K562 (cell line): ENCODE data around the gene ENTPD8. TPM values are rescaled to one million over a fixed set of nuclear protein-coding genes. Genes with fewer than 3 reads are reported as not detected.

Source experiments
- BCL6 ChIP-seq: fragments of 250-450 bp; sonication (Bioruptor Pico); IDR thresholded peaks from 2 replicates; pipeline ENCODE4 v1.4.0; 2020
- BRD4 ChIP-seq: fragments of 200-600 bp; sonication (generic); IDR thresholded peaks from 2 replicates; pipeline ENCODE4 v1.6.1; 2017; ENCODE audit warnings: inconsistent platforms
- CBX2 ChIP-seq: fragments of 200-600 bp; sonication (generic); IDR thresholded peaks from one replicate; pipeline ENCODE4 v1.6.1; 2012; ENCODE audit warnings: mild to moderate bottlenecking, low read length, inconsistent platforms; ENCODE audit not compliant: insufficient read depth, poor library complexity, severe bottlenecking
- JUN ChIP-seq, 2 experiments: sonication (generic) in 1 of 2; formaldehyde crosslinking in 1 of 2; IDR thresholded peaks; 2 replicates each; pipeline versions ENCODE4 v1.6.1 to v1.8.0; 2012 to 2022; ENCODE audit warnings: borderline replicate concordance in 2 of 2, mild to moderate bottlenecking in 2 of 2, improper control_type of control experiment in 1 of 2, low read depth in 1 of 2, low read length in 1 of 2, missing genetic modification reagents in 1 of 2
- KAT7 ChIP-seq: sonication (generic); formaldehyde crosslinking; IDR thresholded peaks from 2 replicates; pipeline ENCODE4 v1.8.0; 2022; ENCODE audit warnings: missing genetic modification reagents, mild to moderate bottlenecking, borderline replicate concordance
- KHSRP ChIP-seq: fragments of 450-650 bp; IDR thresholded peaks from 2 replicates; pipeline ENCODE4 v1.6.1; 2017
- MYBL2 ChIP-seq, 2 experiments: fragments of 450-650 bp in 1 of 2; sonication (generic) in 1 of 2; formaldehyde crosslinking in 1 of 2; IDR thresholded peaks; 2 replicates each; pipeline versions ENCODE4 v1.6.1 to v1.8.1; 2017 to 2022; ENCODE audit warnings: borderline replicate concordance in 1 of 2, inconsistent platforms in 1 of 2, low read depth in 1 of 2, mild to moderate bottlenecking in 1 of 2, missing genetic modification reagents in 1 of 2, moderate library complexity in 1 of 2
- NCOA4 ChIP-seq: fragments of 450-650 bp; IDR thresholded peaks from 2 replicates; pipeline ENCODE4 v1.6.1; 2018; ENCODE audit warnings: mild to moderate bottlenecking; ENCODE audit not compliant: partially characterized antibody
- PCBP2 ChIP-seq: fragments of 200-400 bp; formaldehyde crosslinking; IDR thresholded peaks from 2 replicates; pipeline ENCODE4 v1.6.1; 2018; ENCODE audit warnings: low read length, low read depth, mild to moderate bottlenecking, moderate library complexity; ENCODE audit not compliant: poor library complexity, severe bottlenecking
- PHF21A ChIP-seq: fragments of 450-650 bp; IDR thresholded peaks from 2 replicates; pipeline ENCODE4 v1.6.1; 2017; ENCODE audit warnings: low read depth, borderline replicate concordance
- PTTG1 ChIP-seq: fragments of 450-650 bp; IDR thresholded peaks from 2 replicates; pipeline ENCODE4 v1.6.1; 2016; ENCODE audit warnings: low read depth, mild to moderate bottlenecking, missing genetic modification characterization, missing compliant biosample characterization
- RBM15 ChIP-seq: fragments of 200-400 bp; formaldehyde crosslinking; IDR thresholded peaks from 2 replicates; pipeline ENCODE4 v1.6.1; 2018; ENCODE audit warnings: mild to moderate bottlenecking, low read length, moderate library complexity; ENCODE audit not compliant: insufficient read depth
- RFX7 ChIP-seq: fragments of 250-450 bp; sonication (Bioruptor Pico); IDR thresholded peaks from 2 replicates; pipeline ENCODE4 v1.5.1; 2021; ENCODE audit warnings: mild to moderate bottlenecking
- SRSF3 ChIP-seq: fragments of 200-400 bp; formaldehyde crosslinking; IDR thresholded peaks from 2 replicates; pipeline ENCODE4 v1.6.1; 2016; ENCODE audit warnings: mild to moderate bottlenecking, low read length, moderate library complexity; ENCODE audit not compliant: insufficient read depth
- TCF7L2 ChIP-seq: fragments of 150-350 bp; IDR thresholded peaks from 2 replicates; pipeline ENCODE4 v1.6.1; 2016; ENCODE audit warnings: low read depth, mild to moderate bottlenecking, low read length, moderate library complexity
- VEZF1 ChIP-seq: fragments of 200-800 bp; sonication (Bioruptor generic); IDR thresholded peaks from 2 replicates; pipeline ENCODE4 v1.6.1; 2017; ENCODE audit warnings: missing genetic modification characterization, missing compliant biosample characterization
- ZHX1 ChIP-seq: fragments of 150-350 bp; conservative IDR thresholded peaks from 2 replicates; pipeline ENCODE4 v1.6.1; 2014; ENCODE audit warnings: low read length
- ZNF445 ChIP-seq: fragments of 250-450 bp; sonication (Bioruptor Pico); IDR thresholded peaks from 2 replicates; pipeline ENCODE4 v1.4.0; 2020; ENCODE audit warnings: low read depth, mild to moderate bottlenecking, moderate library complexity
- ZNF668 ChIP-seq: fragments of 250-450 bp; sonication (Bioruptor Pico); IDR thresholded peaks from 2 replicates; pipeline ENCODE4 v1.8.0; 2022; ENCODE audit warnings: mild to moderate bottlenecking, inconsistent platforms
- ZNF76 ChIP-seq: fragments of 250-450 bp; sonication (Bioruptor Pico); IDR thresholded peaks from 2 replicates; pipeline ENCODE4 v1.4.0; 2020; ENCODE audit warnings: mild to moderate bottlenecking, moderate library complexity, borderline replicate concordance
- polyA plus RNA-seq, 8 experiments: library from polyadenylated mRNA; depleted of rRNA in 4 of 8; stranded (reverse) in 5 of 8; unstranded in 3 of 8; fragments of >200 nt; fragmentation: Nextera tagmentation in 2 of 8; fragmentation: Illumina TruSeq in 1 of 8; extraction: Ambion mirVana in 2 of 8; extraction: Trizol in 1 of 8; gene quantifications; 2 replicates each; pipeline versions ENCODE4 v1.2.1 to v1.2.3, GENCODE V29; 2011 to 2014; ENCODE audit warnings: inconsistent platforms in 1 of 8, missing spikeins in 1 of 8
- total RNA-seq, 7 experiments: library from RNA; depleted of rRNA in 6 of 7; stranded (reverse); fragments of >200 nt in 6 of 7; fragmentation: Illumina TruSeq in 2 of 7; extraction: Trizol in 2 of 7; gene quantifications; 2 replicates each; pipeline versions ENCODE4 v1.2.1 to v1.2.3, GENCODE V29; 2011 to 2021; ENCODE audit warnings: low replicate concordance in 1 of 7
- TF ChIP-seq, protein P1 (sequence below): fragments of 450-650 bp; IDR thresholded peaks from 2 replicates; pipeline ENCODE4 v1.6.1; 2016; ENCODE audit warnings: low read depth, mild to moderate bottlenecking, moderate library complexity

ENTPD8 gene
- total and polyA plus RNA-seq, 9 of the 15 experiments (the other 6 are each of a cell fraction or from before 2014, with no cell fraction given) = 0.06 to 0.27 (median 0.19) TPM; not detected in 5

DNA sequence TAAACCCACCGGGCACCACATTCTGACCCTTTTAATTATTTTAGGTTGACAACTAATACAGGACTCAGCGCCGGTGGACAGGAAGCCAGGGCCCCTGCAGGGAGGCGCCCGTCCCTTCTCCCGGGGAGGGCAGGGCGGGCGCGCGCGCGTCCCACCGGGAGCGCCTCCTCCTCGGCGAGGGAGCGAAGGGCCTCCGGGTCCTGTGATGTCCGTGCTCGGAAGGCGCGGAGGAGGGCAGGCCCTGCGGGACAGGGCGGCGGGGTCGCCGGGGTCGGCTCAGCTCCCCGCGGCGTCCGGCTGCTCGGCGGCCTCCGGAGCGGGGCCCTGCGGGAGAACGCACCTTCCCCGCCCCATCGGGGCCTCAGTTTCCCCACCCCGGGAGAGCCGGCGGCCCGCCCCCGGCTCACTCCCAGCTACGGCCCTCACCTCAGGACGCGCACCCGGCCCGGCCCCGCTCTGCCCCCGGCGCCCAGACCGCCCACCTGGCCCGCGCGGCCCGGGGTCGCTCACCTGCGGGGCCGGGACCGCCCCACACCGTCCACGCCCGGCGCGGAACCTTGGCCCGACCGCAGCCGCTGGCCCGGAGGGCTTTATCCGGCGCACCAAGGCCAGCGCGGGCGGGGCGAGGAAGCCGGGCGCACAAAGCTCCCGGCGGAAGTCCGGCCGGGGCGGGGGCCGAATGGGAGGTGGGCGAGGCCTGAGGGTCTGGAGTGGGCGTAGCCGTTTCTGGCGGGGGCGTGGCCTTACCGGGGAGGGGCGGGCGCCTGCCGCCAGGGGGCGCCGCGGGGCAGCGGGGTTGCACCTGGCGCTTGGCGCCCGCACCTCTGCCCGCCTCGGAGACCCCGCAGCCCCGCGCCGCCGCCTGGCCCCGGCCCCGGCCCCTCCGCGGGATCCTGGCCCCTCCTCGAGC lies 18.3 kb downstream of the ENTPD8 start, which contains the start of the genes EXD3 and NOXA1 (continued):
- TF ChIP-seq JUN (IDR thresholded peaks at IDR 0.05; ENCODE audit: borderline replicate concordance, low read depth, low read length) (peak; percentile 37; the same call in 1 of the 2 replicates), JUN (CRISPR knock-in tag; IDR thresholded peaks at IDR 0.05; ENCODE audit: borderline replicate concordance) (no peak), ZHX1 (no peak), SRSF3 (no peak), KAT7 (CRISPR knock-in tag) (no peak), BCL6 (no peak), ZNF76 (CRISPR knock-in tag) (0 out of 2 replicates have a peak, but pooled peaks have one; percentile 26), ZNF668 (CRISPR knock-in tag) (no peak), PHF21A (no peak), MYBL2 (IDR thresholded peaks at IDR 0.05; ENCODE audit: low read depth) (no peak), MYBL2 (CRISPR knock-in tag; IDR thresholded peaks at IDR 0.05; ENCODE audit: borderline replicate concordance) (no peak), PTTG1 (no peak), TCF7L2 (no peak), RBM15 (no peak), PCBP2 (no peak), CBX2 (no peak), NCOA4 (no peak), KHSRP (no peak), VEZF1 (CRISPR knock-in tag) (peak; percentile 95), RFX7 (CRISPR knock-in tag) (no peak), ZNF445 (no peak), BRD4 (no peak)
- TF ChIP-seq, protein P1, sequence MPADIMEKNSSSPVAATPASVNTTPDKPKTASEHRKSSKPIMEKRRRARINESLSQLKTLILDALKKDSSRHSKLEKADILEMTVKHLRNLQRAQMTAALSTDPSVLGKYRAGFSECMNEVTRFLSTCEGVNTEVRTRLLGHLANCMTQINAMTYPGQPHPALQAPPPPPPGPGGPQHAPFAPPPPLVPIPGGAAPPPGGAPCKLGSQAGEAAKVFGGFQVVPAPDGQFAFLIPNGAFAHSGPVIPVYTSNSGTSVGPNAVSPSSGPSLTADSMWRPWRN = no peak
